Coronary artery (tissue), 2 donors: ENCODE measurements around the gene SLF2.

Source experiments
- DNase-seq: peaks from one replicate; pipeline ENCODE4 v3.0.0-alpha.2; 2017; ENCODE audit warnings: low spot score
- H3K27ac ChIP-seq, 2 donors: fragments of 200-600 bp; sonication (generic); one replicate each; pipeline ENCODE4 v1.5.1; 2016 to 2019
- H3K4me3 ChIP-seq: fragments of 200-600 bp; sonication (generic); 2 replicates; pipeline ENCODE4 v1.5.1; 2016; ENCODE audit warnings: mild to moderate bottlenecking, moderate library complexity
- CTCF ChIP-seq: fragments of 200-600 bp; sonication (generic); IDR thresholded peaks from one replicate; pipeline ENCODE4 v1.5.1; 2019; ENCODE audit warnings: antibody characterized with exemption

Gene SLF2

GRCh38 chr10:100901051-100901450, 11.7 kb upstream of the SLF2 start:
- Histone ChIP-seq H3K27ac (no peak overlapping the region), H3K4me3 (no peak overlapping the region)
- DNase-seq: no peak
- no peak for TF ChIP-seq CTCF

- Histone ChIP-seq H3K4me3 (no peak overlapping the region), H3K27ac (no peak overlapping the region)
- no peak for DNase-seq
- TF ChIP-seq CTCF: no peak
Observed at GRCh38 chr10:100902622-100903021, 10.1 kb upstream of the SLF2 start.

- DNase-seq: no peak
- Histone ChIP-seq H3K27ac (no peak overlapping the region), H3K4me3 (no peak overlapping the region)
- no peak for TF ChIP-seq CTCF
Observed at GRCh38 chr10:100904917-100905316, 7.8 kb upstream of the SLF2 start.

GRCh38 chr10:100907175-100907574, 5.6 kb upstream of the SLF2 start:
- DNase-seq: no peak

GRCh38 chr10:100907773-100908363, 4.9 kb upstream of the SLF2 start:
- no peak overlapping the region for H3K27ac ChIP-seq
- H3K4me3 ChIP-seq: no peak overlapping the region
- no peak for DNase-seq
- TF ChIP-seq CTCF: no peak

More at GRCh38 chr10:100907175-100907574, 5.6 kb upstream of the SLF2 start:
- no peak overlapping the region for H3K27ac ChIP-seq
- no peak overlapping the region for H3K4me3 ChIP-seq
- TF ChIP-seq CTCF: no peak

GRCh38 chr10:100908378-100908777, 4.4 kb upstream of the SLF2 start:
- DNase-seq: no peak
- H3K4me3 ChIP-seq: no peak overlapping the region
- TF ChIP-seq CTCF: no peak
- H3K27ac ChIP-seq: no peak overlapping the region

- Histone ChIP-seq H3K4me3 (no peak overlapping the region), H3K27ac (no peak overlapping the region)
- no peak for DNase-seq
- no peak for TF ChIP-seq CTCF
Observed at GRCh38 chr10:100909501-100910263, 3.1 kb upstream of the SLF2 start.
